NT2/D1 (cell line): ENCODE data around the gene GALNT12.

Experiments
- DNase-seq: peaks from one replicate; pipeline ENCODE4 v3.0.0-alpha.2; 2011; ENCODE audit warnings: low read depth, low spot score
- H3K27me3 ChIP-seq: 2 replicates; pipeline ENCODE4 v1.6.0; 2011; ENCODE audit warnings: mild to moderate bottlenecking; ENCODE audit not compliant: insufficient read length, insufficient read depth
- H3K36me3 ChIP-seq: 2 replicates; pipeline ENCODE4 v1.6.1; 2011; ENCODE audit warnings: mild to moderate bottlenecking, low read length, mixed read lengths; ENCODE audit not compliant: insufficient read depth, insufficient read length
- H3K4me1 ChIP-seq: 2 replicates; pipeline ENCODE4 v1.5.1; 2011; ENCODE audit not compliant: insufficient read depth, insufficient read length
- H3K4me3 ChIP-seq: 2 replicates; pipeline ENCODE4 v1.5.1; 2011; ENCODE audit warnings: low read depth; ENCODE audit not compliant: insufficient read length
- H3K9ac ChIP-seq: 2 replicates; pipeline ENCODE4 v1.6.0; 2011; ENCODE audit warnings: low read depth; ENCODE audit not compliant: insufficient read length
- H3K9me3 ChIP-seq: 2 replicates; pipeline ENCODE4 v1.5.1; 2011; ENCODE audit warnings: mild to moderate bottlenecking, low read length; ENCODE audit not compliant: insufficient read depth
- SUZ12 ChIP-seq: IDR thresholded peaks from 2 replicates; pipeline ENCODE4 v1.6.1; 2011; ENCODE audit not compliant: insufficient read length, insufficient read depth; ENCODE audit errors: extremely low read depth
- YY1 ChIP-seq: IDR thresholded peaks from 2 replicates; pipeline ENCODE4 v1.6.1; 2011; ENCODE audit not compliant: insufficient read length, insufficient read depth
- ZNF274 ChIP-seq: IDR thresholded peaks from 2 replicates; pipeline ENCODE4 v1.6.1; 2011; ENCODE audit warnings: mild to moderate bottlenecking, low read depth, low read length

The GALNT12 gene

GRCh38 chr9:98871558-98872065, 64.1 kb downstream of the GALNT12 start:
- TF ChIP-seq ZNF274 = no peak
- no peak for TF ChIP-seq SUZ12
- TF ChIP-seq YY1 = no peak
- no peak overlapping the region for H3K4me3 ChIP-seq
- H3K4me1 ChIP-seq = no peaks in the 10 kb centered on the region
- no peak for DNase-seq
- H3K9me3 ChIP-seq = no peaks in the 10 kb centered on the region; the same call in 1 of the 2 replicates
- no peaks in the 10 kb centered on the region for H3K36me3 ChIP-seq
- H3K27me3 ChIP-seq = no peaks in the 10 kb centered on the region
- H3K9ac ChIP-seq = no peak overlapping the region

GRCh38 chr9:98873526-98873925, 66.1 kb downstream of the GALNT12 start:
- no peak for DNase-seq
- no peaks in the 10 kb centered on the region for H3K27me3 ChIP-seq
- TF ChIP-seq ZNF274 = no peak
- no peak for TF ChIP-seq SUZ12
- no peak for TF ChIP-seq YY1
- no peaks in the 10 kb centered on the region; the same call in 1 of the 2 replicates for H3K9me3 ChIP-seq
- no peak overlapping the region for H3K9ac ChIP-seq
- H3K4me1 ChIP-seq = no peaks in the 10 kb centered on the region
- H3K4me3 ChIP-seq = no peak overlapping the region
- H3K36me3 ChIP-seq = no peaks in the 10 kb centered on the region

- no peaks in the 10 kb centered on the region for H3K27me3 ChIP-seq
- no peaks in the 10 kb centered on the region for H3K4me1 ChIP-seq
- H3K36me3 ChIP-seq = no peaks in the 10 kb centered on the region
- DNase-seq = no peak
- H3K9me3 ChIP-seq = no peaks in the 10 kb centered on the region; the same call in 1 of the 2 replicates
- TF ChIP-seq YY1 = no peak
- TF ChIP-seq ZNF274 = no peak
- TF ChIP-seq SUZ12 = no peak
- no peak overlapping the region for H3K4me3 ChIP-seq
- H3K9ac ChIP-seq = no peak overlapping the region
Observed at GRCh38 chr9:98873951-98874371, 66.5 kb downstream of the GALNT12 start.

- H3K4me3 ChIP-seq = no peak overlapping the region
- DNase-seq = no peak
- H3K27me3 ChIP-seq = no peaks in the 10 kb centered on the region
- no peaks in the 10 kb centered on the region for H3K4me1 ChIP-seq
- no peaks in the 10 kb centered on the region for H3K36me3 ChIP-seq
- H3K9me3 ChIP-seq = no peaks in the 10 kb centered on the region
- TF ChIP-seq ZNF274 (no peak), YY1 (no peak), SUZ12 (no peak)
- H3K9ac ChIP-seq = no peak overlapping the region
Observed at GRCh38 chr9:98874721-98875255, 67.3 kb downstream of the GALNT12 start.

GRCh38 chr9:98875536-98875935, 68.1 kb downstream of the GALNT12 start:
- no peak overlapping the region for H3K9ac ChIP-seq
- no peaks in the 10 kb centered on the region for H3K27me3 ChIP-seq
- no peaks in the 10 kb centered on the region for H3K4me1 ChIP-seq
- no peaks in the 10 kb centered on the region for H3K9me3 ChIP-seq
- TF ChIP-seq ZNF274 = no peak
- no peak for TF ChIP-seq SUZ12
- TF ChIP-seq YY1 = no peak
- no peak for DNase-seq
- H3K36me3 ChIP-seq = no peaks in the 10 kb centered on the region
- no peak overlapping the region for H3K4me3 ChIP-seq

- no peak for DNase-seq
- Histone ChIP-seq H3K9ac (no peak overlapping the region), H3K4me3 (no peak overlapping the region), H3K4me1 (no peaks in the 10 kb centered on the region), H3K9me3 (no peaks in the 10 kb centered on the region), H3K36me3 (no peaks in the 10 kb centered on the region), H3K27me3 (no peaks in the 10 kb centered on the region)
- TF ChIP-seq ZNF274 (no peak), YY1 (no peak), SUZ12 (no peak)
Observed at GRCh38 chr9:98877311-98877710, 69.8 kb downstream of the GALNT12 start.

- H3K9ac ChIP-seq = no peak overlapping the region
- no peak for DNase-seq
- H3K4me3 ChIP-seq = no peak overlapping the region
- H3K36me3 ChIP-seq = no peaks in the 10 kb centered on the region
- H3K4me1 ChIP-seq = no peaks in the 10 kb centered on the region
- H3K9me3 ChIP-seq = no peaks in the 10 kb centered on the region
- H3K27me3 ChIP-seq = no peaks in the 10 kb centered on the region
- TF ChIP-seq ZNF274 (no peak), SUZ12 (no peak), YY1 (no peak)
Observed at GRCh38 chr9:98879094-98879962, 71.9 kb downstream of the GALNT12 start.
